Thoracic aorta (tissue), 2 donors: ENCODE measurements around the gene LRMDA. TPM values are rescaled to one million over a fixed set of nuclear protein-coding genes. Genes with fewer than 3 reads are reported as not detected.

ENCODE experiments used
- ATAC-seq: fragments of 150-250 bp; one replicate; pipeline ENCODE4 v1.8.0; 2017; ENCODE audit warnings: low read depth; ENCODE audit not compliant: insufficient number of reproducible peaks, low FRiP score
- DNase-seq: peaks from one replicate; pipeline ENCODE4 v3.0.0-alpha.2; 2020; ENCODE audit warnings: low spot score
- H3K27ac ChIP-seq, 2 donors: fragments of 200-600 bp; sonication (generic); 1 replicate in 1 of 2; 2 replicates in 1 of 2; pipeline ENCODE4 v1.5.1; 2016; ENCODE audit warnings: mild to moderate bottlenecking in 2 of 2, moderate library complexity in 2 of 2
- H3K27me3 ChIP-seq: fragments of 200-600 bp; sonication (generic); replicated peaks from 2 replicates; pipeline ENCODE4 v1.6.0; 2016; ENCODE audit warnings: mild to moderate bottlenecking; ENCODE audit not compliant: insufficient read depth
- H3K36me3 ChIP-seq: fragments of 200-600 bp; sonication (generic); one replicate; pipeline ENCODE4 v1.5.1; 2016
- H3K4me1 ChIP-seq, 2 donors: fragments of 200-600 bp; sonication (generic); 1 replicate in 1 of 2; 2 replicates in 1 of 2; pipeline versions ENCODE4 v1.5.1 to v1.6.0; 2016; ENCODE audit warnings: low read depth in 2 of 2, mild to moderate bottlenecking in 1 of 2; ENCODE audit not compliant: control insufficient read depth in 1 of 2
- H3K4me3 ChIP-seq: fragments of 200-600 bp; sonication (generic); 2 replicates; pipeline ENCODE4 v1.5.1; 2016; ENCODE audit warnings: mild to moderate bottlenecking
- H3K9me3 ChIP-seq: fragments of 200-600 bp; sonication (generic); 2 replicates; pipeline ENCODE4 v1.5.1; 2016
- CTCF ChIP-seq: fragments of 200-600 bp; sonication (generic); IDR thresholded peaks from one replicate; pipeline ENCODE4 v1.5.1; 2019; ENCODE audit warnings: antibody characterized with exemption
- total RNA-seq, 2 donors: library from RNA; depleted of rRNA; stranded (reverse); fragments of >200 nt; gene quantifications; one replicate each; pipeline versions ENCODE4 v1.1.0 to v1.2.3, GENCODE V29; 2016

The LRMDA gene
- total RNA-seq, result 10 to 100 TPM in 1 of 2 donors, 1 to 10 TPM in 1; 8.3 to 36.6 TPM

GRCh38 chr10:75431180-75432111 lies at the start of gene LRMDA:
Gene LRMDA, plus strand, starts transcription at chr10:75431624.
- H3K27me3 ChIP-seq, result no peaks in the 10 kb centered on the region
- peak within 1 kb of the TSS; percentile 90 for H3K4me3 ChIP-seq
- peak within 1 kb of the TSS; percentile 37 to 46 for H3K27ac ChIP-seq
- ATAC-seq, result peak; percentile 16
- no peaks in the 10 kb centered on the region for H3K9me3 ChIP-seq
- peaks cover 3 to 31% of the 10 kb centered on the region in 2 donors for H3K4me1 ChIP-seq
- no peak for DNase-seq
- TF ChIP-seq CTCF, result no peak
- no peaks in the 10 kb centered on the region for H3K36me3 ChIP-seq

- Histone ChIP-seq H3K9me3 (peaks cover 9% of the 10 kb centered on the region), H3K27ac (no peak overlapping the region), H3K4me3 (no peak overlapping the region), H3K27me3 (no peaks in the 10 kb centered on the region), H3K36me3 (no peaks in the 10 kb centered on the region), H3K4me1 (no peaks in the 10 kb centered on the region)
- no peak for DNase-seq
- TF ChIP-seq CTCF, result no peak
- ATAC-seq, result no peak
These were observed 45.3 kb upstream of the LRMDA start for GRCh38 chr10:75386128-75386527.

- TF ChIP-seq CTCF, result no peak
- ATAC-seq, result no peak
These were observed 43.3 kb upstream of the LRMDA start for GRCh38 chr10:75388082-75388481.

GRCh38 chr10:75390178-75390577 lies 41.2 kb upstream of the LRMDA start:
- ATAC-seq (no peak), DNase-seq (no peak)
- no peaks in the 10 kb centered on the region for H3K27me3 ChIP-seq
- no peak overlapping the region for H3K4me3 ChIP-seq
- H3K9me3 ChIP-seq, result peaks cover 9% of the 10 kb centered on the region
- H3K36me3 ChIP-seq, result no peaks in the 10 kb centered on the region
- no peak overlapping the region for H3K27ac ChIP-seq
- no peaks in the 10 kb centered on the region for H3K4me1 ChIP-seq
- no peak for TF ChIP-seq CTCF

More at GRCh38 chr10:75388082-75388481, 43.3 kb upstream of the LRMDA start:
- H3K36me3 ChIP-seq, result no peaks in the 10 kb centered on the region
- no peaks in the 10 kb centered on the region for H3K27me3 ChIP-seq
- H3K4me1 ChIP-seq, result no peaks in the 10 kb centered on the region
- no peak for DNase-seq
- H3K4me3 ChIP-seq, result no peak overlapping the region
- no peak overlapping the region for H3K27ac ChIP-seq
- H3K9me3 ChIP-seq, result peaks cover 9% of the 10 kb centered on the region

GRCh38 chr10:75392271-75392670 lies 39.2 kb upstream of the LRMDA start:
- Histone ChIP-seq H3K36me3 (no peaks in the 10 kb centered on the region), H3K4me3 (no peak overlapping the region), H3K27me3 (no peaks in the 10 kb centered on the region), H3K4me1 (peaks cover 0 to 9% of the 10 kb centered on the region in 2 donors), H3K9me3 (no peaks in the 10 kb centered on the region), H3K27ac (no peak overlapping the region)
- no peak for TF ChIP-seq CTCF
- ATAC-seq (no peak), DNase-seq (no peak)
